ENCODE measurements around the gene CCDC187.

Gene CCDC187

DNA sequence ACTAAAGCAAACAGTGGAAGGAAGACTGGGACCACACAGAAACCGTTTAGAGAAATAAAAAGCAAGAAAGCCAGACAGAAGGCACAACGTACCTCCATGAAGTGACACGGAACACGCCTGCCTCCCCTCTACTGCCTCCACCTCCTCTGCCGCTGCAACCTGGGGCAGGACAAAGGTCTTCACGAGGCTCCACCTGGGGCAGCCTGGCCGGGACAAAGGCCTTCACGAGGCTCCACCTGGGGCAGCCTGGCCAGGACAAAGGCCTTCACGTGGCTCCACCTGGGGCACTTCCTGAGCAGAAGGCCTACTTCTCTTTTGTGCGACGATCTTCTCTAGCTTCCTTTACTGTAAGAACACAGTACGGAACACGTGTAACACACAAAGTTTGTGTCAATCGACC, 70.0 kb downstream of the CCDC187 start:
- Mint-ChIP-seq H3K4me1 (peaks cover 38% of the 10 kb centered on the region), H3K36me3 (ENCODE audit: low read depth) (peaks cover 11% of the 10 kb centered on the region), H3K4me3 (no peak overlapping the region), H3K9me3 (no peaks in the 10 kb centered on the region), H3K27me3 (no peaks in the 10 kb centered on the region), H3K27ac (peak overlapping the region; percentile 80)
- ATAC-seq: no peak
- no peak for DNase-seq

DNA sequence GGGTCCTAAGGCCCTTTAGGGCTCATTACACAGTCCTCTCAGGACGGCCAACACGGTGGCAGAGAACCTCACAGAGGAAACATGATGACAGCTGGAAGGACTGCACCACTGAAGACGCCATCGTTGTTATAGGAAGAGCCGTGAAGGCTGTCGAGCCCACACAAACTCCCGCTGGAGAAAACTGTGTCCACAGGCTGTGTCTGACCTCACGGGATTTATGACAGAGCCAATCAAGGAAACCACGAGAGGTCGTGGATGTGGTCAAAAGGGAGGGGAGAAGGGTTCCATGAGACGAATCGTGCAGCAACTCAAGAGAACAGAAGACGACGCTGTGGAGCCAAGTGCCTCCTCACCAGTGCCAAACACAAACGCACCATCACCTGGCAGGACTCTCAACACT, 70.5 kb downstream of the CCDC187 start:
- ATAC-seq: peak; percentile 73
- peak overlapping the region; percentile 80 for H3K27ac Mint-ChIP-seq
- no peak overlapping the region for H3K4me3 Mint-ChIP-seq

DNA sequence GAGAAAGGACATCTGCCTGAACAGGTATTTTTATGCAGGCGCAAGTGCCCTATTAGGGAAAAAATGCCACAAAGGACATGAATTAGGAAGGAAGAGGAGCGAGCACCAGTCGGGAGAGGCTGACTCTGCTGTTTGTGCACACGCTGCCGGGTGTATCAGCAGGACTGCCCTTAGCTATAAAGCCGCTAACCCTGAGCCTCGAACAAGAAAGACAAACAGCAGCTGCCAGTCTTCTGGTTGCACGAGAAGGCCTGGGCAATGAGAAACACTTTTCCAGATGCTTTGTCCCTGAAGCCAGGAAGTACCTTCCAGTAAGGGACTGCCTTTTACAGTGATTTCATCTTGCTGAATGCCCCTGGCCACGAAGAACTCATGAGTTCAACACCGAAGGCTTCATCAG, 70.9 kb downstream of the CCDC187 start:
- ATAC-seq: no peak

More for the DNA sequence above, 70.5 kb downstream of the CCDC187 start:
- Mint-ChIP-seq H3K27me3 (no peaks in the 10 kb centered on the region), H3K9me3 (no peaks in the 10 kb centered on the region), H3K4me1 (peaks cover 39% of the 10 kb centered on the region), H3K36me3 (ENCODE audit: low read depth) (peaks cover 11% of the 10 kb centered on the region)
- peak; percentile 26 for DNase-seq

GRCh38 chr9:136231478-136232297, 72.2 kb downstream of the CCDC187 start:
- H3K36me3 Mint-ChIP-seq (ENCODE audit: low read depth): peaks cover 11% of the 10 kb centered on the region
- no peaks in the 10 kb centered on the region for H3K9me3 Mint-ChIP-seq
- H3K27ac Mint-ChIP-seq: no peak overlapping the region
- H3K4me1 Mint-ChIP-seq: peaks cover 40% of the 10 kb centered on the region
- no peaks in the 10 kb centered on the region for H3K27me3 Mint-ChIP-seq
- ATAC-seq (peak; percentile 35), DNase-seq (no peak)
- H3K4me3 Mint-ChIP-seq: no peak overlapping the region

More for the DNA sequence above, 70.9 kb downstream of the CCDC187 start:
- H3K4me3 Mint-ChIP-seq: no peak overlapping the region
- no peak for DNase-seq
- H3K4me1 Mint-ChIP-seq: peaks cover 39% of the 10 kb centered on the region
- no peaks in the 10 kb centered on the region for H3K9me3 Mint-ChIP-seq
- no peaks in the 10 kb centered on the region for H3K27me3 Mint-ChIP-seq
- peak overlapping the region; percentile 80 for H3K27ac Mint-ChIP-seq
- peaks cover 11% of the 10 kb centered on the region for H3K36me3 Mint-ChIP-seq (ENCODE audit: low read depth)

- peaks cover 41% of the 10 kb centered on the region for H3K4me1 Mint-ChIP-seq
- no peak overlapping the region for H3K27ac Mint-ChIP-seq
- ATAC-seq (no peak), DNase-seq (no peak)
- no peaks in the 10 kb centered on the region for H3K27me3 Mint-ChIP-seq
- H3K9me3 Mint-ChIP-seq: no peaks in the 10 kb centered on the region
- H3K4me3 Mint-ChIP-seq: no peak overlapping the region
- peaks cover 12% of the 10 kb centered on the region for H3K36me3 Mint-ChIP-seq (ENCODE audit: low read depth)
Measured at GRCh38 chr9:136230773-136231172, 73.1 kb downstream of the CCDC187 start.

DNA sequence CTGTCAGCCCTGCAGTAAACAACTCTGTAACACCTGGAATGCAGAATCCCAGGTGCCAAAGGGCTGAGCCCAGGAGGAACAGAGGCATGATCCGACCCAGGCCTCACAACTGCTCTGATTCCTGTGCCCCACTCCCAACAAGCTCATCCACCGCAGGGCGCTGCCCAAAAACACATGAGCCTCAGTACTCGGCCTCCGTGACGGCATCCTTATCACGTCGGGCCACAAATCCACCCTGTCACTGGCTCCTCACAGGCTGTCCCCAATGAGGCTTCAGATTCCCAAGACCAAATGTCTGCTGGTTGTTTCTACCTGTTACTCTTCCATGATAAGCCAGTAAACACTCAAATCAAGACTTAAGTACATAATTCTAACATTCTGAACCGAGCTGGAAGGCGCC, 73.5 kb downstream of the CCDC187 start:
- H3K4me3 Mint-ChIP-seq: no peak overlapping the region
- no peaks in the 10 kb centered on the region for H3K27me3 Mint-ChIP-seq
- H3K36me3 Mint-ChIP-seq (ENCODE audit: low read depth): peaks cover 10% of the 10 kb centered on the region
- H3K27ac Mint-ChIP-seq: no peak overlapping the region
- no peak for ATAC-seq
- H3K4me1 Mint-ChIP-seq: peaks cover 45% of the 10 kb centered on the region
- DNase-seq: no peak
- H3K9me3 Mint-ChIP-seq: no peaks in the 10 kb centered on the region

GRCh38 chr9:136229096-136230065, 74.5 kb downstream of the CCDC187 start:
- Mint-ChIP-seq H3K4me3 (no peak overlapping the region), H3K27ac (no peak overlapping the region), H3K4me1 (peaks cover 47% of the 10 kb centered on the region), H3K9me3 (no peaks in the 10 kb centered on the region), H3K27me3 (no peaks in the 10 kb centered on the region), H3K36me3 (ENCODE audit: low read depth) (peaks cover 12% of the 10 kb centered on the region)
- ATAC-seq: no peak
- DNase-seq: no peak

DNA sequence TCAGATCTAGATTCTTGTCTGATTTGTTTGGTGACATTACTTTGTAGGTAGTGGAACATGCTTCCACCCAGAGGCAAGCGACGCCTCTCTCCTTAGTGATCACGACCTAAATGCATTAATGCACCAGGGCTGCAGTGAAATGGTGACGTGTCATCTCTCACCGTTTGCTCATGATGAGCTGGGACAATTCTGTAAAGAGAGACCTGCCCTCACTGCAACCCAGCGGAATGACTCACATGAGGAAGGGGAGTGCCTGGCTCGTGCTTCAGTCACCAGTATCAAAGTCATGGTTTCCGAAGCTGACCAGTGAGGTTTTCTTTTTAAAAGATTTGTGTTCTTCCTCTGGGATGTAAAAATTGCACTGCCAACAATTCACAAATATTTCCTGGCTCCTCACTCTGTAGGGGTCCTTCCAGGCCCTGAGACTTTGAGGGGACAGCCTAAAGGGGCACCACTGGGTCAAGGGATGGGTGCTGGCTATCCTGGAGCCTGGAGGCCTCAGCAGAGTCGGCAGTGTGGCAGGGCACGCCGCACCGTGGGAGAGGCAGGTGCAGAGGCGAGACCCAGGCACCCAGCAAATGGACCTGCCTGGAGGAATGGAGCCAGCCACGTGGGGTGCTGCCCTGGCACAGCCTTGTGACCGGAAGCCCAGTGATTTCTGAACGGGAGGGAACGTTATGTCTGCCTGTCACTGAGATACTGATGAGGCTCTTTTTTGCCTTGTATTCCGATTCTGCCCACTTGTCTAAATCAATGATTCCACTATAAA, 75.6 kb downstream of the CCDC187 start:
- peaks cover 36% of the 10 kb centered on the region for H3K4me1 Mint-ChIP-seq
- ATAC-seq (peak; percentile 62), DNase-seq (no peak)
- peaks cover 13% of the 10 kb centered on the region for H3K36me3 Mint-ChIP-seq (ENCODE audit: low read depth)
- no peak overlapping the region for H3K27ac Mint-ChIP-seq
- H3K9me3 Mint-ChIP-seq: no peaks in the 10 kb centered on the region
- H3K4me3 Mint-ChIP-seq: no peak overlapping the region
- H3K27me3 Mint-ChIP-seq: no peaks in the 10 kb centered on the region

DNA sequence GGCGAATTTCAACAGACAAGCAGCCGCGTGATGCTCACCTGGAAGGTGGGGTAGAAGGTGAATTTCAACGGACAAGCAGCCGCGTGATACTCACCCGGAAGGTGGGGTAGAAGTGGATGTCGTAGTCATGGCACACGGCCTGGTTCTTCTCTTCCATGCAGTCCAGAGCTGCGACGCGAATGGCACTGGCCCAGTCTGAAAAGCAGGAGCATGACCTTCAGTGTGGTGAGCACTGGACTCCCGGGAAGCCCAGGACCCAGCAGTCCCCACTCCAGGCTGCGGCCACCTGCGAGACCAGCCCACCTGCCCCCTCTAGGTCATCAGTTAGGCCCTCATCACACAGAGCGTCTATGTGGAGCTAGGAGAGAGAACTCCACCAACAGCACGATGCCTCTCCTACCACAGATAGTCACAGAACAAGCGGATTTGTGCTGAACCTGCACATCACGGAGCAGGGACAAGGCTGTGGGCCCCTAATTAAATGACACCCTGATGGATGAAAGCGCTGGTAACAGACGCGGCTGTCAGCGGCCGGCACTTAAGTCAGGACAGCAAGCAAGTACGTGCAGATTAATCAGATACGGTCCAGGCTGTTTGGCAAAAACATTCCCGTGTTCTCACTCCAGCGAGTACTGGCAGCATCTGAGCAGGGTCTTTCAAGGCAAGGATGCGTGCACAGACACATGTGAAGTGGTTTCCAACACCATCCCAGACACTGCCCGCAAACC, 77.0 kb downstream of the CCDC187 start:
- H3K4me1 Mint-ChIP-seq: peaks cover 22% of the 10 kb centered on the region
- H3K36me3 Mint-ChIP-seq (ENCODE audit: low read depth): peaks cover 19% of the 10 kb centered on the region
- no peaks in the 10 kb centered on the region for H3K27me3 Mint-ChIP-seq
- ATAC-seq: no peak
- no peak overlapping the region for H3K4me3 Mint-ChIP-seq
- no peak overlapping the region for H3K27ac Mint-ChIP-seq
- DNase-seq: no peak
- no peaks in the 10 kb centered on the region for H3K9me3 Mint-ChIP-seq

GRCh38 chr9:136225748-136226679, 77.9 kb downstream of the CCDC187 start:
- Mint-ChIP-seq H3K27me3 (no peaks in the 10 kb centered on the region), H3K36me3 (ENCODE audit: low read depth) (peaks cover 23% of the 10 kb centered on the region), H3K9me3 (no peaks in the 10 kb centered on the region), H3K4me3 (no peak overlapping the region), H3K4me1 (peaks cover 20% of the 10 kb centered on the region), H3K27ac (peak overlapping the region; percentile 34)
- peak; percentile 71 for DNase-seq
- ATAC-seq: peak; percentile 82

GRCh38 chr9:136225366-136225747, 78.5 kb downstream of the CCDC187 start:
- Mint-ChIP-seq H3K27ac (no peak overlapping the region), H3K4me3 (no peak overlapping the region), H3K27me3 (no peaks in the 10 kb centered on the region), H3K9me3 (no peaks in the 10 kb centered on the region), H3K36me3 (ENCODE audit: low read depth) (peaks cover 23% of the 10 kb centered on the region), H3K4me1 (peaks cover 20% of the 10 kb centered on the region)
- ATAC-seq (no peak), DNase-seq (no peak)

- no peak overlapping the region for H3K27ac Mint-ChIP-seq
- no peaks in the 10 kb centered on the region for H3K9me3 Mint-ChIP-seq
- H3K27me3 Mint-ChIP-seq: no peaks in the 10 kb centered on the region
- ATAC-seq (no peak), DNase-seq (no peak)
- H3K4me1 Mint-ChIP-seq: peaks cover 20% of the 10 kb centered on the region
- peaks cover 25% of the 10 kb centered on the region for H3K36me3 Mint-ChIP-seq (ENCODE audit: low read depth)
- H3K4me3 Mint-ChIP-seq: no peak overlapping the region
Measured at GRCh38 chr9:136223871-136224640, 79.8 kb downstream of the CCDC187 start.
